ENCODE measurements around the gene CA5A.
A peak's percentile ranks its signal among the peaks of the same experiment; 100 is the strongest.
"Not testable (repeated sequence)": the region's sequence is repeated elsewhere in the genome, so short reads cannot be mapped to it uniquely, and the experiment has no call there.

The CA5A gene

GRCh38 chr16:87924811-87925670, 11.3 kb downstream of the CA5A start:
- DNase-seq (ENCODE audit: low read depth in 2 of 3, low spot score in 2 of 3), result no peak

GRCh38 chr16:87924041-87924810, 12.1 kb downstream of the CA5A start:
- DNase-seq (ENCODE audit: low read depth in 2 of 3, low spot score in 2 of 3), result no peak

- DNase-seq (ENCODE audit: low read depth in 2 of 3, low spot score in 2 of 3), result no peak
These were observed 14.0 kb downstream of the CA5A start for GRCh38 chr16:87922250-87922871.

- no peak for DNase-seq (ENCODE audit: low read depth in 2 of 3, low spot score in 2 of 3)
These were observed 15.0 kb downstream of the CA5A start for GRCh38 chr16:87921236-87921773.

- DNase-seq (ENCODE audit: low read depth in 2 of 3, low spot score in 2 of 3), result no peak
These were observed 16.7 kb downstream of the CA5A start for GRCh38 chr16:87919681-87919994.

GRCh38 chr16:87918866-87919680, 17.3 kb downstream of the CA5A start:
- no peak for DNase-seq (ENCODE audit: low read depth in 2 of 3, low spot score in 2 of 3)

- DNase-seq (ENCODE audit: low read depth in 2 of 3, low spot score in 2 of 3), result no peak
These were observed 18.0 kb downstream of the CA5A start for GRCh38 chr16:87918338-87918737.

GRCh38 chr16:87917503-87917902, 18.8 kb downstream of the CA5A start:
- DNase-seq (ENCODE audit: low read depth in 2 of 3, low spot score in 2 of 3), result no peak

GRCh38 chr16:87914812-87915211, 21.5 kb downstream of the CA5A start:
- DNase-seq (ENCODE audit: low read depth in 2 of 3, low spot score in 2 of 3), result no peak

GRCh38 chr16:87914021-87914725, 22.2 kb downstream of the CA5A start:
- DNase-seq (ENCODE audit: low read depth in 2 of 3, low spot score in 2 of 3), result not testable (repeated sequence)

- not testable (repeated sequence) for DNase-seq (ENCODE audit: low read depth in 2 of 3, low spot score in 2 of 3)
These were observed 23.6 kb downstream of the CA5A start for GRCh38 chr16:87912691-87913090.

GRCh38 chr16:87911106-87911763, 25.1 kb downstream of the CA5A start:
- DNase-seq (ENCODE audit: low read depth in 2 of 3, low spot score in 2 of 3), result not testable (repeated sequence)

GRCh38 chr16:87909203-87909935, 27.0 kb downstream of the CA5A start:
- peak; percentile 65 to 92 (median 91) for DNase-seq (ENCODE audit: low read depth in 2 of 3, low spot score in 2 of 3)

- DNase-seq (ENCODE audit: low read depth in 2 of 3, low spot score in 2 of 3), result not testable (repeated sequence)
These were observed 28.2 kb downstream of the CA5A start for GRCh38 chr16:87908101-87908500.

GRCh38 chr16:87905521-87905920, 30.8 kb downstream of the CA5A start:
- not testable (repeated sequence) for DNase-seq (ENCODE audit: low read depth in 2 of 3, low spot score in 2 of 3)

- not testable (repeated sequence) for DNase-seq (ENCODE audit: low read depth in 2 of 3, low spot score in 2 of 3)
These were observed 31.4 kb downstream of the CA5A start for GRCh38 chr16:87904963-87905362.

- not testable (repeated sequence) for DNase-seq (ENCODE audit: low read depth in 2 of 3, low spot score in 2 of 3)
These were observed 35.8 kb downstream of the CA5A start for GRCh38 chr16:87900489-87900888.

GRCh38 chr16:87897521-87898505, 38.5 kb downstream of the CA5A start:
- DNase-seq (ENCODE audit: low read depth in 2 of 3, low spot score in 2 of 3), result peak in 1 of 3 experiments; percentile 46

Data from activated CD8-positive, alpha-beta memory T cell treated with anti-CD3 and anti-CD28 coated beads for 48 hours (primary cell).